H9 (cell line): ENCODE measurements around the gene RABL6. TPM values are rescaled to one million over a fixed set of nuclear protein-coding genes. Genes with fewer than 3 reads are reported as not detected.

Experiments
- DNase-seq: peaks from one replicate; pipeline ENCODE4 v3.0.0-alpha.2; 2017
- H2AFZ ChIP-seq: one replicate; pipeline ENCODE4 v1.6.1; 2013; ENCODE audit warnings: mild to moderate bottlenecking, low read length, control low read depth, moderate library complexity
- H2AK5ac ChIP-seq: 2 replicates; pipeline ENCODE4 v1.6.1; 2013; ENCODE audit warnings: low read length, control low read depth, mixed read lengths; ENCODE audit not compliant: insufficient read length
- H2BK120ac ChIP-seq: one replicate; pipeline ENCODE4 v1.6.1; 2013; ENCODE audit warnings: low read depth, mild to moderate bottlenecking, low read length, control low read depth, inconsistent platforms; ENCODE audit not compliant: poor library complexity, severe bottlenecking
- H2BK12ac ChIP-seq: 2 replicates; pipeline ENCODE4 v1.6.1; 2013; ENCODE audit warnings: low read length, control low read depth, mixed read lengths, low read depth; ENCODE audit not compliant: insufficient read length
- H2BK15ac ChIP-seq: 2 replicates; pipeline ENCODE4 v1.6.1; 2013; ENCODE audit warnings: low read depth, low read length, control low read depth
- H2BK20ac ChIP-seq: one replicate; pipeline ENCODE4 v1.6.1; 2013; ENCODE audit warnings: low read depth, mild to moderate bottlenecking, low read length, control low read depth, inconsistent platforms; ENCODE audit not compliant: poor library complexity, severe bottlenecking
- H2BK5ac ChIP-seq: 2 replicates; pipeline ENCODE4 v1.6.1; 2013; ENCODE audit warnings: low read length, control low read depth, mixed read lengths; ENCODE audit not compliant: insufficient read length
- H3K14ac ChIP-seq: 2 replicates; pipeline ENCODE4 v1.6.1; 2013; ENCODE audit warnings: low read length, control low read depth; ENCODE audit not compliant: insufficient read depth
- H3K18ac ChIP-seq: 2 replicates; pipeline ENCODE4 v1.6.1; 2013; ENCODE audit warnings: low read depth, mild to moderate bottlenecking, mixed read lengths, low read length, control low read depth; ENCODE audit not compliant: insufficient read length
- H3K23ac ChIP-seq: 2 replicates; pipeline ENCODE4 v1.6.1; 2013; ENCODE audit warnings: low read length, control low read depth, mixed read lengths, low read depth; ENCODE audit not compliant: insufficient read length
- H3K23me2 ChIP-seq: 2 replicates; pipeline ENCODE4 v1.6.1; 2013; ENCODE audit warnings: low read depth, mild to moderate bottlenecking, mixed read lengths, low read length, control low read depth; ENCODE audit not compliant: insufficient read length, poor library complexity, severe bottlenecking
- H3K27ac ChIP-seq: 2 replicates; pipeline ENCODE4 v1.5.1; 2013; ENCODE audit warnings: low read length, control low read depth, mixed read lengths, low read depth; ENCODE audit not compliant: insufficient read length
- H3K27me3 ChIP-seq: 2 replicates; pipeline ENCODE4 v1.6.1; 2013; ENCODE audit warnings: low read length, control low read depth, inconsistent platforms; ENCODE audit not compliant: insufficient read depth
- H3K4ac ChIP-seq: 2 replicates; pipeline ENCODE4 v1.6.1; 2013; ENCODE audit warnings: low read depth, mild to moderate bottlenecking, control low read depth, inconsistent platforms, low read length, moderate library complexity
- H3K4me1 ChIP-seq: 2 replicates; pipeline ENCODE4 v1.6.1; 2013; ENCODE audit warnings: low read length, control low read depth, inconsistent platforms; ENCODE audit not compliant: insufficient read depth
- H3K4me2 ChIP-seq: 2 replicates; pipeline ENCODE4 v1.6.1; 2013; ENCODE audit warnings: low read length, control low read depth, mixed read lengths; ENCODE audit not compliant: insufficient read length, insufficient read depth
- H3K56ac ChIP-seq: 2 replicates; pipeline ENCODE4 v1.6.1; 2013; ENCODE audit warnings: low read depth, mild to moderate bottlenecking, mixed read lengths, low read length, control low read depth; ENCODE audit not compliant: insufficient read length
- H3K79me1 ChIP-seq: 2 replicates; pipeline ENCODE4 v1.6.1; 2013; ENCODE audit warnings: low read depth, mild to moderate bottlenecking, moderate library complexity, low read length, control low read depth, inconsistent platforms; ENCODE audit not compliant: insufficient read depth, poor library complexity, severe bottlenecking
- H3K79me2 ChIP-seq: 2 replicates; pipeline ENCODE4 v1.6.1; 2013; ENCODE audit warnings: low read length, control low read depth, inconsistent platforms; ENCODE audit not compliant: insufficient read depth
- H3K9ac ChIP-seq: 2 replicates; pipeline ENCODE4 v1.6.1; 2013; ENCODE audit warnings: low read length, control low read depth, mixed read lengths; ENCODE audit not compliant: insufficient read length; ENCODE audit errors: extremely low read depth
- H3K9me3 ChIP-seq: one replicate; pipeline ENCODE4 v1.6.1; 2013; ENCODE audit warnings: low read depth, low read length, inconsistent platforms; ENCODE audit not compliant: control insufficient read depth
- H3T11ph ChIP-seq: one replicate; pipeline ENCODE4 v1.6.1; 2013; ENCODE audit warnings: mild to moderate bottlenecking, low read length, control low read depth, inconsistent platforms
- H4K20me1 ChIP-seq: one replicate; pipeline ENCODE4 v1.6.1; 2013; ENCODE audit not compliant: control insufficient read depth, insufficient read length, insufficient read depth
- H4K5ac ChIP-seq: 2 replicates; pipeline ENCODE4 v1.6.1; 2013; ENCODE audit warnings: low read depth, mild to moderate bottlenecking, mixed read lengths, low read length, control low read depth; ENCODE audit not compliant: insufficient read length
- H4K8ac ChIP-seq: replicated peaks from 2 replicates; pipeline ENCODE4 v1.6.1; 2013; ENCODE audit warnings: low read length, control low read depth, mixed read lengths, low read depth; ENCODE audit not compliant: insufficient read length
- H4K91ac ChIP-seq: 2 replicates; pipeline ENCODE4 v1.6.1; 2013; ENCODE audit warnings: low read depth, mild to moderate bottlenecking, moderate library complexity, mixed read lengths, low read length, control low read depth; ENCODE audit not compliant: insufficient read length
- H3K27ac Mint-ChIP-seq, 3 experiments: 2 replicates in 2 of 3; 3 replicates in 1 of 3; pipeline ENCODE4 v1.8.0; 2020 to 2021; ENCODE audit warnings: mixed read lengths in 3 of 3, mild to moderate bottlenecking in 1 of 3, moderate library complexity in 1 of 3
- H3K27me3 Mint-ChIP-seq: 2 replicates; pipeline ENCODE4 v1.8.0; 2021; ENCODE audit warnings: low read depth, mild to moderate bottlenecking, moderate library complexity, mixed read lengths
- H3K36me3 Mint-ChIP-seq, 3 experiments: 2 replicates in 2 of 3; 3 replicates in 1 of 3; pipeline ENCODE4 v1.8.0; 2020 to 2021; ENCODE audit warnings: low read depth in 3 of 3, mixed read lengths in 3 of 3; ENCODE audit not compliant: insufficient read depth in 1 of 3
- H3K4me1 Mint-ChIP-seq, 2 experiments: 2 replicates each; pipeline ENCODE4 v1.8.0; 2020; ENCODE audit warnings: mixed read lengths in 2 of 2
- H3K4me3 Mint-ChIP-seq, 2 experiments: 2 replicates in 1 of 2; 3 replicates in 1 of 2; pipeline ENCODE4 v1.8.0; 2020 to 2021; ENCODE audit warnings: mild to moderate bottlenecking in 2 of 2, mixed read lengths in 2 of 2, moderate library complexity in 1 of 2
- H3K9me3 Mint-ChIP-seq, 2 experiments: 2 replicates in 1 of 2; 3 replicates in 1 of 2; pipeline ENCODE4 v1.8.0; 2020; ENCODE audit warnings: mild to moderate bottlenecking in 2 of 2, mixed read lengths in 2 of 2, moderate library complexity in 1 of 2
- CTCF ChIP-seq: fragments of 200-600 bp; sonication (generic); conservative IDR thresholded peaks from 3 replicates; pipeline ENCODE4 v1.8.0; 2021; ENCODE audit warnings: antibody characterized with exemption, mild to moderate bottlenecking
- WGBS: extraction: QIAGEN DNeasy Blood & Tissue Kit; methylation state at CpG from one replicate; pipeline ENCODE4 v1.1.7; 2013; ENCODE audit warnings: missing lambda C conversion rate, low lambda C conversion rate, mixed read lengths; ENCODE audit not compliant: insufficient read length; ENCODE audit errors: extremely low coverage; 5-methylcytosine and 5-hydroxymethylcytosine counted together
- total RNA-seq: library from RNA; stranded (reverse); gene quantifications from 2 replicates; pipeline ENCODE4 v1.2.1, GENCODE V29; 2021

The RABL6 gene
- total RNA-seq, 1 experiment from 2014 or later = 108 TPM

GRCh38 chr9:136820971-136821825, 13.4 kb downstream of the RABL6 start:
- Histone ChIP-seq H2AK5ac (no peak overlapping the region), H3K79me1 (peaks cover 4% of the 10 kb centered on the region), H2BK5ac (no peak overlapping the region), H3K14ac (peak overlapping the region; percentile 22; the same call in 1 of the 2 replicates), H4K91ac (no peak overlapping the region), H3T11ph (no peak overlapping the region), H3K27ac (no peak overlapping the region), H3K4me2 (peak overlapping the region; percentile 88), H2AFZ (no peak overlapping the region), H2BK20ac (no peak overlapping the region), H4K20me1 (no peaks in the 10 kb centered on the region), H2BK15ac (no peak overlapping the region), H3K56ac (no peak overlapping the region), H3K9ac (no peak overlapping the region), H4K5ac (no peak overlapping the region), H4K8ac (no peak overlapping the region), H3K27me3 (no peaks in the 10 kb centered on the region), H3K23ac (no peak overlapping the region), H3K23me2 (peaks cover 10% of the 10 kb centered on the region), H3K18ac (no peak overlapping the region), H2BK120ac (no peak overlapping the region), H3K79me2 (peaks cover 4% of the 10 kb centered on the region; the same call in 1 of the 2 replicates), H2BK12ac (no peak overlapping the region), H3K4me1 (peaks cover 3% of the 10 kb centered on the region), H3K9me3 (no peaks in the 10 kb centered on the region), H3K4ac (no peak overlapping the region)
- peak overlapping the region; percentile 66 to 84 for H3K4me3 Mint-ChIP-seq
- peaks cover 7 to 23% of the 10 kb centered on the region in 2 experiments for H3K4me1 Mint-ChIP-seq
- no CpG with 5 or more reads among the region's 83 CpGs for WGBS
- no peak for DNase-seq
- H3K27me3 Mint-ChIP-seq = no peaks in the 10 kb centered on the region
- TF ChIP-seq CTCF = no peak
- H3K27ac Mint-ChIP-seq = peak overlapping the region in 2 of 3 experiments; percentile 19 to 42; a peak in 2 of 7 replicates
- H3K9me3 Mint-ChIP-seq = no peaks in the 10 kb centered on the region
- peaks cover 15 to 41% (median 40%) of the 10 kb centered on the region in 3 experiments for H3K36me3 Mint-ChIP-seq
